Liver (tissue), 3 donors: ENCODE measurements around the gene IFNGR2.

Experiments used
- ATF3 ChIP-seq: IDR thresholded peaks from 2 replicates; pipeline ENCODE4 v1.6.1; 2016; ENCODE audit warnings: antibody characterized with exemption
- CTCF ChIP-seq: fragments of 150-350 bp; IDR thresholded peaks from 2 replicates; pipeline ENCODE4 v1.5.1; 2017; ENCODE audit warnings: improper control_type of control experiment, low read depth, low read length; ENCODE audit not compliant: missing input control
- EGR1 ChIP-seq, 2 donors: IDR thresholded peaks; 2 replicates each; pipeline ENCODE4 v1.6.1; 2016 to 2018; ENCODE audit warnings: antibody characterized with exemption in 2 of 2, low read depth in 2 of 2
- GABPA ChIP-seq, 2 donors: IDR thresholded peaks in 1 of 2; conservative IDR thresholded peaks in 1 of 2; 2 replicates each; pipeline ENCODE4 v1.6.1; 2016; ENCODE audit warnings: antibody characterized with exemption in 2 of 2, mild to moderate bottlenecking in 1 of 2, moderate library complexity in 1 of 2
- JUND ChIP-seq, 2 donors: IDR thresholded peaks; 2 replicates each; pipeline ENCODE4 v1.6.1; 2016; ENCODE audit warnings: antibody characterized with exemption in 2 of 2
- MAX ChIP-seq: IDR thresholded peaks from 2 replicates; pipeline ENCODE4 v1.6.1; 2016; ENCODE audit warnings: antibody characterized with exemption
- NR2F2 ChIP-seq: IDR thresholded peaks from 2 replicates; pipeline ENCODE4 v1.6.1; 2016; ENCODE audit warnings: antibody characterized with exemption
- RAD21 ChIP-seq, 2 donors: IDR thresholded peaks; 2 replicates each; pipeline ENCODE4 v1.6.1; 2016; ENCODE audit warnings: antibody characterized with exemption in 2 of 2, mild to moderate bottlenecking in 2 of 2
- REST ChIP-seq: IDR thresholded peaks from 2 replicates; pipeline ENCODE4 v1.6.1; 2016; ENCODE audit warnings: antibody characterized with exemption, mild to moderate bottlenecking
- SP1 ChIP-seq: IDR thresholded peaks from 2 replicates; pipeline ENCODE4 v1.6.1; 2018; ENCODE audit warnings: antibody characterized with exemption, mild to moderate bottlenecking
- TAF1 ChIP-seq: conservative IDR thresholded peaks from 2 replicates; pipeline ENCODE4 v1.6.1; 2016; ENCODE audit warnings: antibody characterized with exemption, mild to moderate bottlenecking
- YY1 ChIP-seq: IDR thresholded peaks from 2 replicates; pipeline ENCODE4 v1.6.1; 2016; ENCODE audit warnings: antibody characterized with exemption, mild to moderate bottlenecking
- ZBTB33 ChIP-seq: IDR thresholded peaks from 2 replicates; pipeline ENCODE4 v1.6.1; 2016; ENCODE audit warnings: antibody characterized with exemption
- donor health status: healthy.
- donor health status: healthy.

- TF ChIP-seq CTCF: no peak
- TF ChIP-seq REST: no peak
- no peak for TF ChIP-seq JUND (IDR thresholded peaks at IDR 0.05)
- no peak for TF ChIP-seq MAX
- TF ChIP-seq ZBTB33: no peak
- no peak for TF ChIP-seq ATF3
- TF ChIP-seq RAD21 (IDR thresholded peaks at IDR 0.05): no peak
- TF ChIP-seq SP1: no peak
- no peak for TF ChIP-seq GABPA (IDR thresholded peaks at IDR 0.05 in 1 of 2, conservative IDR thresholded peaks at IDR 0.05 in 1 of 2)
- no peak for TF ChIP-seq YY1
- no peak for TF ChIP-seq TAF1
- no peak for TF ChIP-seq EGR1 (IDR thresholded peaks at IDR 0.05; ENCODE audit: low read depth in 2 of 2)
- TF ChIP-seq NR2F2: no peak
Measured at GRCh38 chr21:33355996-33356395, 47.2 kb upstream of the IFNGR2 start.
